Nephron progenitor cell (in vitro differentiated cells): Measurements from ENCODE around the gene PBX1.

ENCODE experiments used
- DNase-seq: peaks from one replicate; pipeline ENCODE4 v3.0.0; 2021
- H3K27ac Mint-ChIP-seq: 2 replicates; pipeline ENCODE4 v1.8.0; 2021; ENCODE audit warnings: mild to moderate bottlenecking, moderate library complexity, mixed read lengths
- H3K27me3 Mint-ChIP-seq: 2 replicates; pipeline ENCODE4 v1.8.0; 2021; ENCODE audit warnings: mild to moderate bottlenecking, low read depth, mixed read lengths; ENCODE audit not compliant: poor library complexity
- H3K36me3 Mint-ChIP-seq: 2 replicates; pipeline ENCODE4 v1.8.0; 2021; ENCODE audit warnings: low read depth, mixed read lengths
- H3K4me1 Mint-ChIP-seq: 2 replicates; pipeline ENCODE4 v1.8.0; 2021; ENCODE audit warnings: mixed read lengths
- H3K4me3 Mint-ChIP-seq: 2 replicates; pipeline ENCODE4 v1.8.0; 2021; ENCODE audit warnings: mild to moderate bottlenecking, moderate library complexity, mixed read lengths
- H3K9me3 Mint-ChIP-seq: 2 replicates; pipeline ENCODE4 v1.8.0; 2021; ENCODE audit warnings: mild to moderate bottlenecking, moderate library complexity, mixed read lengths
- TF ChIP-seq, protein P1 (sequence below): fragments of 200-600 bp; sonication (generic); IDR thresholded peaks from 2 replicates; pipeline ENCODE4 v1.5.0; 2021; ENCODE audit warnings: antibody characterized with exemption

The PBX1 gene

DNA sequence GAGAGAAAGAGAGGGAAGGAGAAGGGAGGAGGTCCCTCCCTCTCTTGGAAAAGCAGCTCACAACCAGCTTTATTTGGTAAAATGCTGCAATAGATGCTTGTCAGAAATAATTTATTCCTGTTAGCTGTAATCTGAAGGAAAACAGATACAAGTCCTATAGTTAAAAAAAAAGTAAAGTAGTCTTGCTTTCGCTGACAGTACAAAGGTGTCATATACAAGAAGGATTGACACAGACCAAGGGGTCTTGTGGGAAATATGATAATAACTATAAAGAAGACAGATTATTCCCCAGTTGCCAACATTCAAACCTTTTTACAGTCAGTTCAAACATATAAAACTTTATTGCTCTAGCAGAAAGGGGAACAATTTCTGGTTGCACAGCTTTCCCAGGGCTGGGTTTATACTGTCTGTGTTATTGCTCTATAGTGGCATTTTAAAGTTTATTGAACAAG, 145.0 kb downstream of the PBX1 start:
- no peak for DNase-seq
- TF ChIP-seq, protein P1, sequence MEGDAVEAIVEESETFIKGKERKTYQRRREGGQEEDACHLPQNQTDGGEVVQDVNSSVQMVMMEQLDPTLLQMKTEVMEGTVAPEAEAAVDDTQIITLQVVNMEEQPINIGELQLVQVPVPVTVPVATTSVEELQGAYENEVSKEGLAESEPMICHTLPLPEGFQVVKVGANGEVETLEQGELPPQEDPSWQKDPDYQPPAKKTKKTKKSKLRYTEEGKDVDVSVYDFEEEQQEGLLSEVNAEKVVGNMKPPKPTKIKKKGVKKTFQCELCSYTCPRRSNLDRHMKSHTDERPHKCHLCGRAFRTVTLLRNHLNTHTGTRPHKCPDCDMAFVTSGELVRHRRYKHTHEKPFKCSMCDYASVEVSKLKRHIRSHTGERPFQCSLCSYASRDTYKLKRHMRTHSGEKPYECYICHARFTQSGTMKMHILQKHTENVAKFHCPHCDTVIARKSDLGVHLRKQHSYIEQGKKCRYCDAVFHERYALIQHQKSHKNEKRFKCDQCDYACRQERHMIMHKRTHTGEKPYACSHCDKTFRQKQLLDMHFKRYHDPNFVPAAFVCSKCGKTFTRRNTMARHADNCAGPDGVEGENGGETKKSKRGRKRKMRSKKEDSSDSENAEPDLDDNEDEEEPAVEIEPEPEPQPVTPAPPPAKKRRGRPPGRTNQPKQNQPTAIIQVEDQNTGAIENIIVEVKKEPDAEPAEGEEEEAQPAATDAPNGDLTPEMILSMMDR, result no peak
- Mint-ChIP-seq H3K36me3 (peaks cover under 1% of the 10 kb centered on the region), H3K27ac (peak overlapping the region; percentile 93), H3K4me1 (peaks cover 74% of the 10 kb centered on the region), H3K9me3 (no peaks in the 10 kb centered on the region), H3K4me3 (no peak overlapping the region), H3K27me3 (peaks cover 3% of the 10 kb centered on the region)

DNA sequence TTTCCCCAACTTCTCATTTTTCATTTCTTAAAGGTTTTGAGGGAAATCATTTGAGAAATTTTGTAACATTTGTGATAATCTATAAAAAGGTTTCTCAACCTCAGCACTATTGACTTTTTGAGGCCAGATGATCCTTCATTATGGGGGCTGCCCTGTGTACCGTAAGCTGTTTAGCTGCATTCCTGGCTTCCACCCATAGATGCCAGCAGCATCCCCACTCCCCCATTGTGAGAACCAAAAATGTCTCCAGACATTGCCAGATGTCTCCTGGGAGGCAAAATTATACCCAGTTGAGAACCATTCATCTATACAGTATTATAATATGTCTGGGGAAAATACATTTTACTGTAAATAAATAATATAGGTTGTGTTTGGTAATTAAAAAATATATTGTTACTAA, 146.0 kb downstream of the PBX1 start:
- Mint-ChIP-seq H3K27ac (no peak overlapping the region), H3K9me3 (no peaks in the 10 kb centered on the region), H3K36me3 (peaks cover 10% of the 10 kb centered on the region), H3K4me1 (peaks cover 74% of the 10 kb centered on the region), H3K4me3 (no peak overlapping the region), H3K27me3 (peaks cover 3% of the 10 kb centered on the region)
- TF ChIP-seq, protein P1, result peak; percentile 38
- DNase-seq, result no peak

DNA sequence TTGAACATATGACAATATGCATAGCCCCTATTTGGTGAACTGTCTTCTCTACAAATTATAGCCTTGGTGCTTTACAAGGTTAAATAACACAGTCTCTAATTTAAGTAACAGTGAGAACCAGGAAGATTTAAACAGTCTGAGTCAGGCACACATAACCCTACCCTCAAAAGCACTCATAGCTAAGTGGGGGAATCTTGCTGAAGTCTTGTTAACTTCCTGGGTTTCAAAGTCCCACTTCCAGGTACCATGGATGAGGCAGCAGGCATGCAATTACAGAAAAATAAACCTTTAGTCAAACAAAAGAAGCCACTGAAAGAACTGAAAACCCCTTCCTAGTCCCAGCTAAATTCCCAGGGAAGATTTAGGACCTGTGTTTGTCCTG, 147.6 kb downstream of the PBX1 start:
- Mint-ChIP-seq H3K27ac (peak overlapping the region; percentile 97), H3K4me3 (no peak overlapping the region), H3K36me3 (peaks cover 23% of the 10 kb centered on the region), H3K9me3 (no peaks in the 10 kb centered on the region), H3K4me1 (peaks cover 74% of the 10 kb centered on the region), H3K27me3 (peaks cover 6% of the 10 kb centered on the region)
- no peak for DNase-seq
- TF ChIP-seq, protein P1, result no peak

DNA sequence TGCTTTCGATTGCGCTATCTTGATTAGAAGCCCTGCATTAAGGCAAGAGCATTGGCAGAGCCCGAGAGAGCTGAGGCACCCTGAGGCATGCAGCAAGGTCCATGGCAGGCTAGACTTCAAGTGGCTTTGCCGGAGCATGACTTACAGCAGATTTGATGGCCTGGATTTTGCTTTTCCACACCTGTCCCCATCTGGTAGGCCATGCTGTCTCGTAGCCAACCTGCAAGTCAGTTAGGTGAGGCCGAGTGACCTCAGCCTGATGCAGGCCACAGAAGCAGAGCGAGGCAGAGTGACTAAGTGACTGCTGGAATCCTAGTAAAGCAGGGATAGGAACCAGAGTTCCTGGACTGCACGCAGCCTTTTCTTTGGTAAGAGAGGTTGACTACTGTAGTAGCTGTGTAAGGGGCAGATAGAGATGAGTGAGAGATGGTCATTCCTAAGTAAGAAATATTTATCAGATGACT, 148.9 kb downstream of the PBX1 start:
- Mint-ChIP-seq H3K36me3 (peaks cover 24% of the 10 kb centered on the region), H3K4me1 (peaks cover 76% of the 10 kb centered on the region), H3K9me3 (no peaks in the 10 kb centered on the region), H3K27ac (peak overlapping the region; percentile 97), H3K4me3 (no peak overlapping the region), H3K27me3 (peaks cover 6% of the 10 kb centered on the region)
- TF ChIP-seq, protein P1, result no peak
- DNase-seq, result no peak

DNA sequence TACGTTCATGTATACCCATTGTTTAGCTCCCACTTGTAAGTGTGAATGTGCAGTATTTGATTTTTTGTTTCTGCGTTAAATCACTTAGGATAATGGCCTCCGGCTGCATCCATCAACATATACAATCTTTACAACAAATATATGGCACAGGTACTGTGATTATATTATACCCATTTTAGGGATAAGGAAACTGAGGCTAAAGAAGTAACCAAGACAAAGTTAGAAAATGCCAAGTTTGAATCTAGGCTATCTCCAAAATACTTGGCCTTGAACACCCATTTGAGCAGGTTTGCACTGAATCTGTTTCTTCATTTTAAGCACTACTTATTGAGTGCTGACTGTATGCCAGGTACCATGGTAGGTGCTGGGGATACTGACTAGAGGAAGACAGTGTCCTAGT, 149.6 kb downstream of the PBX1 start:
- TF ChIP-seq, protein P1, result no peak
- Mint-ChIP-seq H3K27me3 (peaks cover 6% of the 10 kb centered on the region), H3K36me3 (peaks cover 24% of the 10 kb centered on the region), H3K9me3 (no peaks in the 10 kb centered on the region), H3K27ac (no peak overlapping the region), H3K4me3 (no peak overlapping the region), H3K4me1 (peaks cover 76% of the 10 kb centered on the region)
- no peak for DNase-seq

DNA sequence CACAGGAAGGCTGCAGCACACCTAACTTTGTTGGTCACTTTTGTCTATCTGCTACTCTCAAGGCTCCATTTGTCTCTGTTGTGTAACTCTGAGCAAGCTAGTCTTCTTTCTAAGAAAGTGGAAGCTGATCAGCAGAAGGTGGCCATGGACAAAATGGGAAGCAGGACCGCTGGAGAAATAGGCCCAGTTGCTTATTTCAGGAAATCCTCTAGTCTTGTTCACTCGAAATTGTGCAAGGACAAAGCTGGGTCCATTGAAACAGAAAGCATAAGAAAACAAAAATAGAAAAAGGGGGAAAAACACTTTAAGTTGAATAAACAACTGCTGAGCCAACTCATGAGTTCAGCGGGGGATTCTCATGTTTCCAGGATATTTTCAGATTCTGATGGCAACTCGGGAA, 150.1 kb downstream of the PBX1 start:
- H3K27me3 Mint-ChIP-seq, result peaks cover 6% of the 10 kb centered on the region
- H3K36me3 Mint-ChIP-seq, result peaks cover 24% of the 10 kb centered on the region
- no peak overlapping the region for H3K4me3 Mint-ChIP-seq
- TF ChIP-seq, protein P1, result no peak
- H3K27ac Mint-ChIP-seq, result peak overlapping the region; percentile 89
- H3K4me1 Mint-ChIP-seq, result peaks cover 76% of the 10 kb centered on the region
- no peak for DNase-seq
- no peaks in the 10 kb centered on the region for H3K9me3 Mint-ChIP-seq
